GM11168 (cell line): ENCODE measurements around the gene ACOXL.

Source experiments
- in situ Hi-C: fragments of 300-500 bp; cut with MboI; formaldehyde crosslinking; loops from one replicate; pipeline ENCODE4 v1.12.0; 2022; ENCODE audit warnings: low sequenced_read_pairs; ENCODE audit not compliant: unreplicated experiment

The ACOXL gene

GRCh38 chr2:110816404-110817365 is 84.3 kb downstream of the ACOXL start:
- in situ Hi-C loops, result no loop called here

GRCh38 chr2:110818767-110819481 is 86.6 kb downstream of the ACOXL start:
- in situ Hi-C loops, result no loop called here

- in situ Hi-C loops, result no loop called here
These were observed 87.3 kb downstream of the ACOXL start for GRCh38 chr2:110819711-110820110.

- in situ Hi-C loops, result no loop called here
These were observed 87.8 kb downstream of the ACOXL start for GRCh38 chr2:110820128-110820527.

- in situ Hi-C loops, result no loop called here
These were observed 90.8 kb downstream of the ACOXL start for GRCh38 chr2:110823165-110823564.

GRCh38 chr2:110827511-110827910 is 95.1 kb downstream of the ACOXL start:
- in situ Hi-C loops, result no loop called here

GRCh38 chr2:110828330-110828729 is 96.0 kb downstream of the ACOXL start:
- in situ Hi-C loops, result no loop called here

- in situ Hi-C loops, result no loop called here
These were observed 97.2 kb downstream of the ACOXL start for GRCh38 chr2:110829413-110830146.

GRCh38 chr2:110832740-110833139 is 100.4 kb downstream of the ACOXL start:
- in situ Hi-C loops, result no loop called here

GRCh38 chr2:110834134-110834827 is 101.9 kb downstream of the ACOXL start:
- in situ Hi-C loops, result no loop called here

- in situ Hi-C loops, result no loop called here
These were observed 104.3 kb downstream of the ACOXL start for GRCh38 chr2:110836671-110837070.

- in situ Hi-C loops, result no loop called here
These were observed 105.4 kb downstream of the ACOXL start for GRCh38 chr2:110837446-110838409.

- in situ Hi-C loops, result no loop called here
These were observed 106.4 kb downstream of the ACOXL start for GRCh38 chr2:110838657-110839384.

GRCh38 chr2:110840508-110840907 is 108.1 kb downstream of the ACOXL start:
- in situ Hi-C loops, result no loop called here

- in situ Hi-C loops, result no loop called here
These were observed 109.7 kb downstream of the ACOXL start for GRCh38 chr2:110842048-110842447.

- in situ Hi-C loops, result no loop called here
These were observed 111.1 kb downstream of the ACOXL start for GRCh38 chr2:110843496-110843895.

GRCh38 chr2:110843959-110844510 is 111.7 kb downstream of the ACOXL start:
- in situ Hi-C loops, result no loop called here

GRCh38 chr2:110847651-110848050 is 115.3 kb downstream of the ACOXL start:
- in situ Hi-C loops, result no loop called here
